Measurements from ENCODE around the gene OGFOD3. TPM values are rescaled to one million over a fixed set of nuclear protein-coding genes. Genes with fewer than 3 reads are reported as not detected.

The OGFOD3 gene
- total and polyA plus RNA-seq, 12 donors = 17.9 to 131 (median 42.0) TPM

- Histone ChIP-seq H3K36me3 (replicated peaks in 1 of 2) (no peaks in the 10 kb centered on the region), H3K4me3 (no peak overlapping the region), H3K27me3 (no peaks in the 10 kb centered on the region), H3K4me1 (replicated peaks in 1 of 2) (no peaks in the 10 kb centered on the region), H3K9me3 (replicated peaks in 1 of 3) (no peaks in the 10 kb centered on the region), H3K27ac (no peak overlapping the region)
- intact Hi-C loops (cut with DNase I) = no loop called here
- WGBS, 4 donors = 67 to 76% (median 69%) methylated on average over 27 to 28 of the region's 28 CpGs
- DNase-seq = no peak
- TF ChIP-seq CTCF (IDR thresholded peaks at IDR 0.05) (no peak), POLR2A (IDR thresholded peaks at IDR 0.05) (no peak)
Measured at GRCh38 chr17:82346342-82347300, 71.8 kb downstream of the OGFOD3 start.

- Histone ChIP-seq H3K36me3 (replicated peaks in 1 of 2) (no peaks in the 10 kb centered on the region), H3K9me3 (replicated peaks in 1 of 3) (no peaks in the 10 kb centered on the region), H3K4me3 (no peak overlapping the region), H3K4me1 (replicated peaks in 1 of 2) (no peaks in the 10 kb centered on the region), H3K27ac (no peak overlapping the region), H3K27me3 (no peaks in the 10 kb centered on the region)
- intact Hi-C loops (cut with DNase I) = no loop called here
- no peak for DNase-seq
- WGBS, 4 donors = 85 to 89% (median 87%) methylated on average over 41 to 42 of the region's 42 CpGs
- TF ChIP-seq CTCF (IDR thresholded peaks at IDR 0.05) (no peak), POLR2A (IDR thresholded peaks at IDR 0.05) (no peak)
Measured at GRCh38 chr17:82345151-82345976, 73.0 kb downstream of the OGFOD3 start.

- no peak overlapping the region for H3K4me3 ChIP-seq
- no peak for DNase-seq
- intact Hi-C loops (cut with DNase I) = no loop called here
- no peak for TF ChIP-seq CTCF (IDR thresholded peaks at IDR 0.05)
- TF ChIP-seq POLR2A (IDR thresholded peaks at IDR 0.05) = no peak
- H3K4me1 ChIP-seq (replicated peaks in 1 of 2) = peaks cover 0 to 3% of the 10 kb centered on the region in 2 donors
- no peaks in the 10 kb centered on the region for H3K36me3 ChIP-seq (replicated peaks in 1 of 2)
- no peaks in the 10 kb centered on the region for H3K9me3 ChIP-seq (replicated peaks in 1 of 3)
- 79 to 90% (median 89%) methylated on average over 18 to 24 of the region's 24 CpGs for WGBS, 4 donors
- no peaks in the 10 kb centered on the region for H3K27me3 ChIP-seq
- no peak overlapping the region for H3K27ac ChIP-seq
Measured at GRCh38 chr17:82344175-82344907, 74.0 kb downstream of the OGFOD3 start.
